GM06990 (cell line): ENCODE results near the gene UGT2B11.
"Not testable (repeated sequence)": the region's sequence is repeated elsewhere in the genome, so short reads cannot be mapped to it uniquely, and the experiment has no call there.

Source experiments
- DNase-seq: peaks from one replicate; pipeline ENCODE4 v3.0.0-alpha.2; 2011; ENCODE audit not compliant: insufficient read length; ENCODE audit errors: extremely low read depth
- H3K27me3 ChIP-seq: replicated peaks from 2 replicates; pipeline ENCODE4 v1.6.0; 2011; ENCODE audit warnings: low read length; ENCODE audit not compliant: control insufficient read depth, insufficient read depth
- H3K36me3 ChIP-seq: 2 replicates; pipeline ENCODE4 v1.5.1; 2011; ENCODE audit warnings: low read length; ENCODE audit not compliant: control insufficient read depth, insufficient read depth
- H3K4me3 ChIP-seq: replicated peaks from 2 replicates; pipeline ENCODE4 v1.5.1; 2011; ENCODE audit warnings: low read depth, mild to moderate bottlenecking, control low read depth, low read length
- TF ChIP-seq, protein P1 (sequence below): IDR thresholded peaks from 2 replicates; pipeline ENCODE4 v1.5.1; 2011; ENCODE audit warnings: low read length, control low read depth, mild to moderate bottlenecking, inconsistent platforms; ENCODE audit not compliant: insufficient read depth, poor library complexity, severe bottlenecking

UGT2B11 gene

DNA sequence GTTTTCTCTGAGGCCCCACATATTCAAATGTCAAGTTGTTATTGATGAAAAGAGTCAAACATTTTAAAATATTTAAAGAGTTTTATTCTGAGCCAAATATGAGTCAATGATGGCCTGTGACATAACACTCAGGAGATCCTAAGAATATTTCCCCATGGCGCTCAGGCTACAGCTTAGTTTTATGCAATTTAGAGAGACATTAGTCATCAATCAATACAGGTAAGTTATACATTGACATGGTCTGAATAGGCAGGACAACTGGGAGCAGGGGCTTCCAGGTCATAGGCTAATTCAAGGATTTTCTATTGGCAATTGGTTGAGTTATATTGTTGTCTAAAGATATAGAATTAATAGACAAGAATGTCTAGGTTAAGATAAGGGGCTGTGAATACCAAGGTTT is 34.7 kb downstream of the UGT2B11 start:
- H3K27me3 ChIP-seq, H3K4me3 ChIP-seq, H3K36me3 ChIP-seq, DNase-seq: not testable (repeated sequence)

DNA sequence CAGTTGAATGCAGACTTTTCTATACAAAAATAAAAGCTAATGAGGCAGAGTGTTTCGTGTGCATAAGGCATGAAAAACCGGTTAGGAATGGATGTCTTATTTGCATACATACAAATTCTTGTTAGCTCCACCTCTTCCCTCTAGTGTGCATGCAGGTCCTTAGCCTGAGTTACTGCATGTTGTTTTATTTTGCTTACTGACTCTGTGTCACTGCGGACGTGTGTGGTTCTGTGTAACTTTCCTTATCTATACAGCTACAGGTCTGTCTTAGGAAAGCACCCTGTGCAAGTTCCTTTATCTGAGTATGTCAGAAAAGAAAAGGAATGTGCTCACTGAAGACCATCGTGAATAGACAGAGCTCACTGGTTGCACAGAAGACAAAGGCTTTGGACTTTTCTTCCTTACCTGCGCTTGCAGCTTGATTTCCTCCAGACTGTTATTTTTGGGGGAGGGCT is 35.8 kb downstream of the UGT2B11 start:
- not testable (repeated sequence) for H3K36me3 ChIP-seq, DNase-seq, H3K4me3 ChIP-seq, H3K27me3 ChIP-seq

DNA sequence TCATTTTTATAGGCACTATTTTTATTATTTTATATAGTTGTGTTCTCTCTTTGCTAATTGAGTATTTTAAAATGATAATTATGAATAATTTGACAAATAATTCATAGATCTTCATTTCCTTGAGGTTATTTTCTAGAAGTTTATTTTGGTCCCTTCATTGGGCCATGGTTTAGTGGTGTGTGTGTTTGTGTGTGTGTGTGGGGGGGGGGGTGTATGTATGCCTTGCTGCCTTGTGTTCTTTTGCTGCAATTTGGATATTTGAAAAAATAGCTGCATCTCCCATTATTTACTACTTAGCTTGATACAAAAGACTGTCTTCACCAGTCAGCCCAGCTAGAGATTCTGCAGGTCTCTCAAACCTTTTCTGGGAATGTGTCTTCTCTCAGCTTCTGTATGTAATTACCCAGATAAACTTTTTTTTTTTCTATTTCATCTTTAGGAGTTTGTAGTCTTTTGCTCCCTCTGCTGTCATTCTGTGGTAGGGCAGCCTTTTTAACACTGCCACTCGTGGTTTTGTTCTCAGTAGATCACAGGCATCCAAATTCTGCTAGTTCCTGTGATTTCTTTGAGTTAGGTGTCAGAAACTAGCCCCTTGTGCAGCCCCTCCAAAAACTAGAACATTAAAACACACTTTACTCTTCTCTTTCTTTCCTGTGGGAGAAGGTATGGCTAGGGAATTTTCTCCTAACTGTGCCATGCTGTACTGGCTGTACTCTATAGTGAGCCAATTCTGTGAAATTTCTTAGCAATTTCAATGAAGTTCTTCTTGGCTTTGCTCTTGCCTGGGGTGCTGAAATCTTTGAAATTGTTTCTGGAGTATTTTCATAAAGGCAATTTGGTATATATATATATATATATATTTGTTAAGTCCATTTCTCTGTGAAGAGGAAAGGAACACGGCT is 44.1 kb downstream of the UGT2B11 start:
- TF ChIP-seq, protein P1, sequence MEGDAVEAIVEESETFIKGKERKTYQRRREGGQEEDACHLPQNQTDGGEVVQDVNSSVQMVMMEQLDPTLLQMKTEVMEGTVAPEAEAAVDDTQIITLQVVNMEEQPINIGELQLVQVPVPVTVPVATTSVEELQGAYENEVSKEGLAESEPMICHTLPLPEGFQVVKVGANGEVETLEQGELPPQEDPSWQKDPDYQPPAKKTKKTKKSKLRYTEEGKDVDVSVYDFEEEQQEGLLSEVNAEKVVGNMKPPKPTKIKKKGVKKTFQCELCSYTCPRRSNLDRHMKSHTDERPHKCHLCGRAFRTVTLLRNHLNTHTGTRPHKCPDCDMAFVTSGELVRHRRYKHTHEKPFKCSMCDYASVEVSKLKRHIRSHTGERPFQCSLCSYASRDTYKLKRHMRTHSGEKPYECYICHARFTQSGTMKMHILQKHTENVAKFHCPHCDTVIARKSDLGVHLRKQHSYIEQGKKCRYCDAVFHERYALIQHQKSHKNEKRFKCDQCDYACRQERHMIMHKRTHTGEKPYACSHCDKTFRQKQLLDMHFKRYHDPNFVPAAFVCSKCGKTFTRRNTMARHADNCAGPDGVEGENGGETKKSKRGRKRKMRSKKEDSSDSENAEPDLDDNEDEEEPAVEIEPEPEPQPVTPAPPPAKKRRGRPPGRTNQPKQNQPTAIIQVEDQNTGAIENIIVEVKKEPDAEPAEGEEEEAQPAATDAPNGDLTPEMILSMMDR = peak; percentile 43
- not testable (repeated sequence) for DNase-seq

DNA sequence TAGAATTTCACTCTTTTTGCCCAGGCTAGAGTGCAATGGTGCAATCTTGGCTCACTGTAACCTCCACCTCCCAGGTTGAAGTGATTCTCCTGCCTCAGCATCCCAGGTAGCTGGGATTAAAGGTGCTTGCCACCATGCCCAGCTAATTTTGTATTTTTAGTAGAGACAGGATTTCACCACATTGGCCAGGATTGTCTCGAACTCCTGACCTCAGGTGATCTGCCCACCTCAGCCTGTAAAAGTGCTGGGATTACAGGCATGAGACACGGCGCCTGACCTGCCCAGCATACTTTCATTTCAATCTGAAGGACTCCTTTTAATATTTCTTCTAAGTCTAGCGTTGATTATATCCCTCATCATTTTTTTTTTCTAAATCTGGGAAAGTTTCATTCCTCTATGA is 45.4 kb downstream of the UGT2B11 start:
- DNase-seq, H3K4me3 ChIP-seq, H3K36me3 ChIP-seq, H3K27me3 ChIP-seq: not testable (repeated sequence)

More for the DNA sequence above, 44.1 kb downstream of the UGT2B11 start:
- H3K36me3 ChIP-seq, H3K4me3 ChIP-seq, H3K27me3 ChIP-seq: not testable (repeated sequence)

DNA sequence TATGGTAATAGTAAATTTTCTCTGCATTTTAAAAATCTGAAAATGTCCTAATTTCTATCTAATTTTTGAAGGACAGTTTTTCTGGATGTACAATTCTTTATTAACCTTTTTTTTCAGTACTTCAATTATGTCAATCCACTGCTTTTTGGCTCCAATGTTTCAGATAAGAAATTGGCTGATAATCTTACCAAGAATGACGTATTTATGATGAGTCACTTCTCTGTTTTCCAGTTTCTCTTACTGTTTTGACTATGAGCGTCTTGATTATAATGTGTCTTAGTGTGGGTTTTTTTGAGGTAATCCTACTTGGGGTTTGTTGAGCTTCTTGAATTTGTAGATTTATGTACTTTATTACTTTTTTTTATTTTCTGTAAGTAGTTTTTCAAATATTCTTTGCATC is 47.2 kb downstream of the UGT2B11 start:
- Histone ChIP-seq H3K4me3 (no peak overlapping the region), H3K27me3 (no peaks in the 10 kb centered on the region), H3K36me3 (no peaks in the 10 kb centered on the region)
- DNase-seq = peak; percentile 2
- TF ChIP-seq, protein P1 = no peak

DNA sequence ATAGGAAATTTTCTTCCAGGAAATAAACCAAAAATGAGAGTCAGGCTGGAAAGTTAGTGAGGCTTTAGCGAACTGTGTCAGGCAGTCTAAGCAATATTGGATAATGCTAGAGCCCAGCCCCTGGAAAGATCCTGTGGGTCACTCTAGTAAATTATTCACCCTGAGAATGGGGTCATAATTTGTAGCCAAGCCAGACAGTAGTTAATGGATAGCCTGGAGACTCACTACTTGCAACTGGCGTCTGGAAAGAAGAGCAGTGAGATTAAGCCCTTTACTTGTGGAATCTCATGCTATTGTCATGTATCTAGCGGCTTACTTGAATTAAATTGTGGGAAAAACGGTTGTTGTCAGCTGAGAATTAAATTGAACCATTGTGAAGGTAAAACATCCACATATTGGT is 48.2 kb downstream of the UGT2B11 start:
- not testable (repeated sequence) for H3K4me3 ChIP-seq, DNase-seq, H3K36me3 ChIP-seq, H3K27me3 ChIP-seq

DNA sequence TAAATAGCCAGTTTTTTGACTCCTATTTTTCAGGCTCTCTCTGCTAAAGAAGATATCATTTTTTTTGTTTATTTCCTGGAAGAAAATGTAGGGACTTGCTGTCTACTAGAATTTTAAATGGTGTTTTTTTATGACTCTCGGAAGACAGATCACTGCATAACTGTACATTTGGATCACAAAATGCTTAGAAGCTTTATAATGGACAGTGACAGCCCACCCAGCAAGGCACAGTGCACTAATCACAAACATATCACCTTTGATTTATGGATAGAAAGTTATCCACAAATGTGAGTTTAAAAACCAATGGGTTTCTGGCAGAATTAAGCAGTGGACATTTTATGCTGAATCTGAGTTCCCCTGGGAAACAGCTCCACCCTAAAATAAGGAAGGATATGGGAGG is 48.8 kb downstream of the UGT2B11 start:
- not testable (repeated sequence) for H3K4me3 ChIP-seq, H3K27me3 ChIP-seq, DNase-seq, H3K36me3 ChIP-seq

DNA sequence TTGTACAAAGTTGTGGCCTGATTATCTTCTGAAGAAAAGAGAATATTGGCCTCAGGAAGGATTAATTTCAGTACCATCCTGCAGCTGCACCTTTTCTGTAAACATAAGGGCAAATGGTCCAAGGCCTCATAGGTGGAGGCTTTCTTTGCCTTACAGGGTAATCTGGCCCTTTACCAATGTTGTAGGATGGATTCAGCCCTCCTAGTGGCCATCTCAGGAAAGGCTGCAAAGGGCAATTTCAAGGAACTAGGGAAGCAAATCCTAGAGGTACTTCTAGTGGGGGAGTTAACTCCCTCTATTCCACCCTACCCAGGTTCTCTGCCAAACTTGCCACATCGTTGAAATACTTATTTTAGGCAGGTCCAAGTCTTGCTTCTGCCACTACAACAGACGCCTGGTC is 57.6 kb downstream of the UGT2B11 start:
- TF ChIP-seq, protein P1 = peak; percentile 40
- no peak overlapping the region for H3K4me3 ChIP-seq
- no peaks in the 10 kb centered on the region for H3K36me3 ChIP-seq
- no peak for DNase-seq
- H3K27me3 ChIP-seq = no peaks in the 10 kb centered on the region
